ENCODE measurements around the gene CEP78.

Gene CEP78

GRCh38 chr9:78306222-78307076, 70.6 kb downstream of the CEP78 start:
- DNase-seq (ENCODE audit: low read depth in 2 of 2, low spot score in 1 of 2) = no peak

- DNase-seq (ENCODE audit: low read depth in 2 of 2, low spot score in 1 of 2) = no peak
Observed at GRCh38 chr9:78307360-78307759, 71.5 kb downstream of the CEP78 start.

GRCh38 chr9:78309066-78309465, 73.2 kb downstream of the CEP78 start:
- DNase-seq (ENCODE audit: low read depth in 2 of 2, low spot score in 1 of 2) = no peak

GRCh38 chr9:78311075-78311474, 75.2 kb downstream of the CEP78 start:
- no peak for DNase-seq (ENCODE audit: low read depth in 2 of 2, low spot score in 1 of 2)

- DNase-seq (ENCODE audit: low read depth in 2 of 2, low spot score in 1 of 2) = no peak
Observed at GRCh38 chr9:78311886-78312524, 76.1 kb downstream of the CEP78 start.

- DNase-seq (ENCODE audit: low read depth in 2 of 2, low spot score in 1 of 2) = no peak
Observed at GRCh38 chr9:78314550-78314949, 78.7 kb downstream of the CEP78 start.

GRCh38 chr9:78314953-78315870, 79.3 kb downstream of the CEP78 start:
- DNase-seq (ENCODE audit: low read depth in 2 of 2, low spot score in 1 of 2) = no peak

- DNase-seq (ENCODE audit: low read depth in 2 of 2, low spot score in 1 of 2) = no peak
Observed at GRCh38 chr9:78316166-78316892, 80.5 kb downstream of the CEP78 start.

- no peak for DNase-seq (ENCODE audit: low read depth in 2 of 2, low spot score in 1 of 2)
Observed at GRCh38 chr9:78319197-78320029, 83.5 kb downstream of the CEP78 start.

- no peak for DNase-seq (ENCODE audit: low read depth in 2 of 2, low spot score in 1 of 2)
Observed at GRCh38 chr9:78320030-78320693, 84.3 kb downstream of the CEP78 start.

GRCh38 chr9:78320875-78321496, 85.1 kb downstream of the CEP78 start:
- DNase-seq (ENCODE audit: low read depth in 2 of 2, low spot score in 1 of 2) = no peak

- no peak for DNase-seq (ENCODE audit: low read depth in 2 of 2, low spot score in 1 of 2)
Observed at GRCh38 chr9:78321505-78321904, 85.6 kb downstream of the CEP78 start.

GRCh38 chr9:78324068-78324650, 88.3 kb downstream of the CEP78 start:
- DNase-seq (ENCODE audit: low read depth in 2 of 2, low spot score in 1 of 2) = no peak

GRCh38 chr9:78324682-78325081, 88.8 kb downstream of the CEP78 start:
- DNase-seq (ENCODE audit: low read depth in 2 of 2, low spot score in 1 of 2) = no peak

GRCh38 chr9:78325343-78325742, 89.5 kb downstream of the CEP78 start:
- no peak for DNase-seq (ENCODE audit: low read depth in 2 of 2, low spot score in 1 of 2)

- no peak for DNase-seq (ENCODE audit: low read depth in 2 of 2, low spot score in 1 of 2)
Observed at GRCh38 chr9:78325846-78326360, 90.0 kb downstream of the CEP78 start.

- no peak for DNase-seq (ENCODE audit: low read depth in 2 of 2, low spot score in 1 of 2)
Observed at GRCh38 chr9:78326564-78326963, 90.7 kb downstream of the CEP78 start.
